ENCODE measurements around the gene ZMYND11. TPM values are rescaled to one million over a fixed set of nuclear protein-coding genes. Genes with fewer than 3 reads are reported as not detected.

The ZMYND11 gene
- total and polyA plus RNA-seq, 2 of the 8 experiments (the other 6 are each of a cell fraction or from before 2014, with no cell fraction given), result 7.5 to 26.6 TPM

DNA sequence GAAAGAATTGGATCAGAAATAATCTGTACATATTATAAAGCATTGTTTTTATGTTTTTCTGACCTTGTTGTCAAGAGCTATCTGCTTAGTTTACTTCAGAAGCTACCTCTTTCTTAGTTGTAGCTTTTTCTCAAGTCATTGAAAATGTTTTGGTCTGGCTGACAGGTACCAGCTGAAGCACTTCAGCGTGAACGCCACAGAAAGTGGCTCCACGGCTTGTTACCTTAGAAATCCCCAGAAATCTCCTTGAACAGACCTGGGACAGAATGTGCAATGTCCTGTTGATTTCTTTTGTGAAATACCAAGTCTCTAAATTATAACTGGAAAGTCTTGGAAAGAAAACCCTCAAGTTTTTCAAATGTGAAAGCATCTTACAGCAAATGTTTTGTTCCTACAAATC, 96.8 kb downstream of the ZMYND11 start:
- Histone ChIP-seq H4K5ac (ENCODE audit: insufficient read length, low read depth, low read length) (no peak overlapping the region), H3K9me3 (ENCODE audit: insufficient read depth in 2 of 2, low read depth in 1 of 2, low read length in 1 of 2) (no peaks in the 10 kb centered on the region), H4K20me1 (replicated peaks in 1 of 2; ENCODE audit: control insufficient read depth in 1 of 2, insufficient read depth in 2 of 2, low read length in 2 of 2) (peaks cover 0 to 2% of the 10 kb centered on the region in 2 experiments), H3K23ac (ENCODE audit: insufficient read length) (no peak overlapping the region), H2BK20ac (ENCODE audit: low read length) (no peak overlapping the region), H2AK5ac (ENCODE audit: low read depth, low read length) (no peak overlapping the region), H3K27me3 (replicated peaks in 1 of 4; ENCODE audit: control insufficient read depth in 3 of 4, extremely low read depth in 1 of 4, insufficient read depth in 3 of 4, low read length in 3 of 4) (no peaks in the 10 kb centered on the region), H3K4ac (replicated peaks; ENCODE audit: insufficient read length, low read depth, low read length) (no peak overlapping the region), H3K18ac (ENCODE audit: extremely low read depth, low read length) (no peak overlapping the region), H3K36me3 (ENCODE audit: control insufficient read depth in 2 of 4, insufficient read depth in 4 of 4, low read length in 3 of 4) (no peaks in the 10 kb centered on the region), H2BK120ac (replicated peaks; ENCODE audit: low read depth, low read length) (no peak overlapping the region), H3K4me1 (replicated peaks in 1 of 4; ENCODE audit: control insufficient read depth in 3 of 4, insufficient read depth in 4 of 4, low read length in 3 of 4) (no peaks in the 10 kb centered on the region), H3K4me2 (ENCODE audit: insufficient read depth in 1 of 2, low read depth in 2 of 2, low read length in 2 of 2) (no peak overlapping the region), H3K56ac (replicated peaks; ENCODE audit: insufficient read length, low read depth, low read length) (no peak overlapping the region), H2BK12ac (ENCODE audit: low read depth, low read length) (no peak overlapping the region), H4K91ac (replicated peaks; ENCODE audit: insufficient read length, low read length) (no peak overlapping the region), H3K4me3 (ENCODE audit: extremely low read depth in 1 of 4, insufficient read depth in 2 of 4, low read depth in 3 of 4, low read length in 4 of 4) (no peak overlapping the region), H3K23me2 (ENCODE audit: low read depth, low read length) (no peaks in the 10 kb centered on the region), H3K9ac (replicated peaks in 1 of 4; ENCODE audit: extremely low read depth in 1 of 4, low read depth in 3 of 4, low read length in 3 of 4) (no peak overlapping the region), H3K27ac (ENCODE audit: low read depth, low read length) (no peak overlapping the region), H2AFZ (ENCODE audit: low read length) (no peak overlapping the region), H2BK15ac (ENCODE audit: low read length) (no peak overlapping the region), H3K79me2 (ENCODE audit: control insufficient read depth in 1 of 2, insufficient read depth in 2 of 2, low read length in 2 of 2) (no peaks in the 10 kb centered on the region), H3K79me1 (ENCODE audit: low read depth, low read length) (no peaks in the 10 kb centered on the region), H3K14ac (ENCODE audit: insufficient read length) (no peak overlapping the region), H4K8ac (ENCODE audit: extremely low read depth, insufficient read depth, low read length) (no peak overlapping the region), H2BK5ac (ENCODE audit: low read depth, low read length) (no peak overlapping the region)
- WGBS, 2 experiments (ENCODE audit: extremely low coverage in 1 of 2, insufficient coverage in 1 of 2, insufficient read length in 1 of 2, insufficient replicate concordance in 2 of 2, low coverage in 1 of 2, low lambda C conversion rate in 2 of 2, missing lambda C conversion rate in 1 of 2), result 97% methylated on average over 3 of the region's 3 CpGs; no CpG with 5 or more reads in 1 of the 2 experiments
- DNase-seq (ENCODE audit: low read depth in 1 of 2, low spot score in 2 of 2) (no peak), FAIRE-seq (no peak)
- CTCF ChIA-PET (ENCODE audit: partially characterized antibody), result interaction anchor here (0.6 to 4.5 kb wide), 4 partner anchors 9 to 180 kb away, joined by 4 to 36 read pairs (median 20); no protein-coding TSS in a partner anchor
- POLR2A ChIA-PET (ENCODE audit: partially characterized antibody), result no interaction called here
- TF ChIP-seq CHD2 (IDR thresholded peaks at IDR 0.05; ENCODE audit: low read length) (no peak), CBX5 (IDR thresholded peaks at IDR 0.05; ENCODE audit: low read depth, low read length) (no peak)
